GM12878 (cell line): Measurements from ENCODE around the gene TAS2R13. TPM values are rescaled to one million over a fixed set of nuclear protein-coding genes. Genes with fewer than 3 reads are reported as not detected.
A peak's percentile ranks its signal among the peaks of the same experiment; 100 is the strongest.

Source experiments
- ATAC-seq: fragments of 200-7000 bp; cut with Tn5 transposase; 3 replicates; pipeline ENCODE4 v1.9.1; 2020; ENCODE audit warnings: mild to moderate bottlenecking, moderate library complexity
- Bru-seq: library from RNA; stranded (reverse); fragments of 400-500 nt; gene quantifications from one replicate; lab custom pipeline; 2021; lab: Mats Ljungman, UMichigan
- BruChase-seq, 2 experiments: library from RNA; stranded (reverse); fragments of 400-500 nt; gene quantifications; one replicate each; lab custom pipeline; 2021; lab: Mats Ljungman, UMichigan
- BruUV-seq: library from RNA; stranded (reverse); fragments of 400-500 nt; replicated peaks from 2 replicates; lab custom pipeline; 2021; lab: Mats Ljungman, UMichigan
- CTCF ChIA-PET: fragments of 300-600 bp; sonication (Branson Sonifier 250); formaldehyde crosslinking; extraction: SDS; loops from one replicate; lab custom pipeline; 2021; ENCODE audit warnings: inconsistent platforms; lab: Yijun Ruan, JAX
- POLR2A ChIA-PET: fragments of 350-600 bp; formaldehyde crosslinking; extraction: SDS; loops from one replicate; lab custom pipeline; 2021; ENCODE audit warnings: inconsistent platforms; lab: Charles Lee
- RAD21 ChIA-PET: fragments of 300-600 bp; sonication (Branson Sonifier 250); formaldehyde crosslinking; loops from one replicate; lab custom pipeline; 2023; ENCODE audit warnings: antibody characterized with exemption; ENCODE audit not compliant: unreplicated experiment; lab: Charles Lee
- SMC1A ChIA-PET: fragments of 300-600 bp; sonication (Branson Sonifier 250); formaldehyde crosslinking; loops from one replicate; lab custom pipeline; 2023; ENCODE audit not compliant: unreplicated experiment, uncharacterized antibody; lab: Charles Lee
- DNase-seq: peaks from one replicate; pipeline ENCODE4 v3.0.0-alpha.2; 2011; ENCODE audit warnings: low read depth, low spot score
- FAIRE-seq: peaks from 3 replicates; lab custom pipeline; 2011; peaks lifted over from hg19 to GRCh38; lab: Jason Lieb, UNC
- H2AFZ ChIP-seq: 2 replicates; pipeline ENCODE4 v1.6.0; 2011; ENCODE audit warnings: low read depth, low read length, control low read depth; ENCODE audit not compliant: control insufficient read depth
- H3K27ac ChIP-seq: 2 replicates; pipeline ENCODE4 v1.5.1; 2011; ENCODE audit warnings: control low read depth; ENCODE audit not compliant: control insufficient read depth, insufficient read depth
- H3K27me3 ChIP-seq, 2 experiments: replicated peaks in 1 of 2; 2 replicates each; pipeline versions ENCODE4 v1.6.0 to v1.6.1; 2011; ENCODE audit warnings: low read length in 1 of 2; ENCODE audit not compliant: control insufficient read depth in 2 of 2, insufficient read depth in 2 of 2
- H3K36me3 ChIP-seq, 2 experiments: 2 replicates each; pipeline ENCODE4 v1.5.1; 2011; ENCODE audit warnings: low read length in 1 of 2; ENCODE audit not compliant: control insufficient read depth in 2 of 2, insufficient read depth in 2 of 2
- H3K4me1 ChIP-seq: 2 replicates; pipeline ENCODE4 v1.6.1; 2011; ENCODE audit warnings: mild to moderate bottlenecking, low read length, moderate library complexity, mixed read lengths; ENCODE audit not compliant: control insufficient read depth, insufficient read depth
- H3K4me2 ChIP-seq: 2 replicates; pipeline ENCODE4 v1.6.0; 2011; ENCODE audit warnings: control low read depth; ENCODE audit not compliant: control insufficient read depth, insufficient read depth
- H3K4me3 ChIP-seq: fragments of 200-600 bp; sonication (generic); 2 replicates; pipeline ENCODE4 v1.5.1; 2016
- H3K79me2 ChIP-seq: 2 replicates; pipeline ENCODE4 v1.6.0; 2011; ENCODE audit warnings: low read length; ENCODE audit not compliant: control insufficient read depth, insufficient read depth
- H3K9ac ChIP-seq: 2 replicates; pipeline ENCODE4 v1.8.0; 2011; ENCODE audit warnings: low read length, control low read depth, mixed read lengths; ENCODE audit not compliant: control insufficient read depth, insufficient read depth
- H3K9me3 ChIP-seq: replicated peaks from 3 replicates; pipeline ENCODE4 v1.5.1; 2011; ENCODE audit warnings: mild to moderate bottlenecking, low read length; ENCODE audit not compliant: control insufficient read depth, insufficient read depth
- H4K20me1 ChIP-seq: 2 replicates; pipeline ENCODE4 v1.6.0; 2011; ENCODE audit not compliant: control insufficient read depth, insufficient read depth
- ASH2L ChIP-seq: fragments of 300-600, 200-600 bp; sonication (generic); IDR thresholded peaks from 2 replicates; pipeline ENCODE4 v1.6.1; 2017; ENCODE audit warnings: low read depth, mild to moderate bottlenecking, borderline replicate concordance
- CEBPB ChIP-seq, 2 experiments: fragments of 150-350 bp in 1 of 2; IDR thresholded peaks; 2 replicates each; pipeline ENCODE4 v1.6.1; 2012 to 2014; ENCODE audit warnings: low read depth in 2 of 2, low read length in 2 of 2, borderline replicate concordance in 1 of 2, inconsistent platforms in 1 of 2
- CREM ChIP-seq: IDR thresholded peaks from 2 replicates; pipeline ENCODE4 v1.6.1; 2014; ENCODE audit warnings: antibody characterized with exemption, low read depth
- E2F8 ChIP-seq: fragments of 450-650 bp; IDR thresholded peaks from 2 replicates; pipeline ENCODE4 v1.6.1; 2018; ENCODE audit warnings: mild to moderate bottlenecking, low read depth, moderate library complexity; ENCODE audit not compliant: partially characterized antibody
- EZH2 ChIP-seq: IDR thresholded peaks from 2 replicates; pipeline ENCODE4 v1.6.1; 2012; ENCODE audit warnings: low read depth, mild to moderate bottlenecking, control low read depth, inconsistent platforms, low read length, borderline replicate concordance; ENCODE audit not compliant: control insufficient read depth
- GATAD2B ChIP-seq: fragments of 450-650 bp; conservative IDR thresholded peaks from 2 replicates; pipeline ENCODE4 v1.6.1; 2017; ENCODE audit warnings: low read depth, mild to moderate bottlenecking, moderate library complexity
- HDAC6 ChIP-seq: fragments of 200-600 bp; sonication (generic); IDR thresholded peaks from one replicate; pipeline ENCODE4 v1.8.0; 2017; ENCODE audit warnings: antibody characterized with exemption; ENCODE audit not compliant: unreplicated experiment
- MTA3 ChIP-seq: IDR thresholded peaks from 2 replicates; pipeline ENCODE4 v1.6.1; 2012; ENCODE audit warnings: low read length, inconsistent platforms, borderline replicate concordance
- MYC ChIP-seq: IDR thresholded peaks from 2 replicates; pipeline ENCODE4 v1.6.1; 2011; ENCODE audit warnings: mild to moderate bottlenecking, low read length, moderate library complexity, inconsistent platforms; ENCODE audit not compliant: insufficient read depth, insufficient replicate concordance, insufficient read length, severe bottlenecking
- PML ChIP-seq: IDR thresholded peaks from 2 replicates; pipeline ENCODE4 v1.6.1; 2012; ENCODE audit warnings: low read length, inconsistent platforms
- POU2F2 ChIP-seq: IDR thresholded peaks from 3 replicates; pipeline ENCODE4 v1.6.1; 2011; ENCODE audit warnings: low read depth, mild to moderate bottlenecking, low read length, borderline replicate concordance
- SMAD5 ChIP-seq: IDR thresholded peaks from 2 replicates; pipeline ENCODE4 v1.6.1; 2016; ENCODE audit warnings: antibody characterized with exemption, low read depth
- SREBF1 ChIP-seq: IDR thresholded peaks from 2 replicates; pipeline ENCODE4 v1.6.1; 2012; ENCODE audit warnings: mild to moderate bottlenecking, low read length
- SRF ChIP-seq, 2 experiments: IDR thresholded peaks; 2 replicates each; pipeline ENCODE4 v1.6.1; 2011; ENCODE audit warnings: low read depth in 2 of 2, low read length in 2 of 2, mild to moderate bottlenecking in 1 of 2, moderate library complexity in 1 of 2
- STAT3 ChIP-seq: IDR thresholded peaks from 2 replicates; pipeline ENCODE4 v1.6.1; 2011; ENCODE audit warnings: low read depth, low read length, improper control_type of control experiment
- ZNF622 ChIP-seq: fragments of 450-650 bp; IDR thresholded peaks from 2 replicates; pipeline ENCODE4 v1.6.1; 2017; ENCODE audit warnings: mild to moderate bottlenecking, inconsistent platforms
- WGBS: methylation state at CpG from one replicate; pipeline ENCODE4 v1.1.6; 2016; ENCODE audit warnings: low lambda C conversion rate; ENCODE audit not compliant: insufficient replicate concordance, insufficient coverage; ENCODE audit errors: missing lambda C conversion rate; 5-methylcytosine and 5-hydroxymethylcytosine counted together
- in situ Hi-C: fragments of 300-500 bp; cut with MboI; formaldehyde crosslinking; loops from 9 replicates; pipeline ENCODE4 v1.14.3; 2018; ENCODE audit warnings: mixed read lengths
- intact Hi-C: fragments of 100-400 bp; cut with micrococcal nuclease; formaldehyde crosslinking; loops from one replicate; pipeline ENCODE4 v1.14.2; 2022; ENCODE audit not compliant: unreplicated experiment
- long read RNA-seq, 2 experiments: library from polyadenylated mRNA; unstranded; transcript quantifications; one replicate each; pipeline ENCODE4 v2.0.0, GENCODE V29; 2019 to 2020
- polyA minus RNA-seq, 3 experiments: library from RNA; depleted of rRNA, polyadenylated mRNA; stranded (reverse); fragments of >200 nt; gene quantifications; 2 replicates each; pipeline ENCODE4 v1.2.3, GENCODE V29; 2011
- polyA plus RNA-seq, 11 experiments: library from polyadenylated mRNA; depleted of rRNA in 4 of 11; unstranded in 6 of 11; stranded (reverse) in 5 of 11; fragments of >200 nt; fragmentation: Nextera tagmentation in 4 of 11; fragmentation: Illumina TruSeq in 1 of 11; extraction: Ambion mirVana in 4 of 11; extraction: Trizol in 1 of 11; gene quantifications; 1 replicate in 1 of 11; 2 replicates in 10 of 11; pipeline versions ENCODE4 v1.2.1 to v1.2.3, GENCODE V29; 2011 to 2016; ENCODE audit warnings: inconsistent platforms in 2 of 11, missing spikeins in 2 of 11, low read depth in 1 of 11
- total RNA-seq, 4 experiments: library from RNA; depleted of rRNA in 3 of 4; stranded (reverse); fragments of >200 nt in 3 of 4; fragmentation: Illumina TruSeq in 1 of 4; extraction: Trizol in 1 of 4; gene quantifications; 2 replicates each; pipeline versions ENCODE4 v1.2.1 to v1.2.3, GENCODE V29; 2013 to 2021

Gene TAS2R13
- 68.7 and 78.7 TPM in 2 replicates for total RNA-seq (2013; cell fraction: nucleolus; rRNA removed)
- 1.8 and 1.9 TPM in 2 replicates for total RNA-seq (2014; rRNA removed)
- total RNA-seq (2014; rRNA removed; fragmentation: Illumina TruSeq; extraction: Trizol) = 2.2 and 2.9 TPM in 2 replicates
- total RNA-seq (2021) = 0.72 and 1.0 TPM in 2 replicates
- not detected for polyA plus RNA-seq (2011; ENCODE audit: low read depth)
- 0.30 and 0.75 TPM in 2 replicates for polyA plus RNA-seq (2011; rRNA removed)
- polyA plus RNA-seq (2011; cell fraction: cytosol; rRNA removed) = not detected in 2 replicates
- 1.3 and 2.0 TPM in 2 replicates for polyA plus RNA-seq (2011; cell fraction: nucleus; rRNA removed)
- polyA plus RNA-seq (2012) = not detected in 2 replicates
- polyA plus RNA-seq (2014; fragmentation: Illumina TruSeq; extraction: Trizol) = 0.12 TPM in 1 of 2 replicates, not detected in the other
- polyA plus RNA-seq (2014; fragmentation: Nextera tagmentation; extraction: Ambion mirVana) = not detected
- 0.13 TPM in 1 of 2 replicates, not detected in the other for polyA plus RNA-seq (2014; rRNA removed)
- not detected for polyA plus RNA-seq (2016; fragmentation: Nextera tagmentation; extraction: Ambion mirVana)
- 8.0 and 9.1 TPM in 2 replicates for polyA minus RNA-seq (2011; rRNA and poly(A)+ RNA removed)
- polyA minus RNA-seq (2011; cell fraction: cytosol; rRNA and poly(A)+ RNA removed) = not detected in 2 replicates
- polyA minus RNA-seq (2011; cell fraction: nucleus; rRNA and poly(A)+ RNA removed) = 14.1 and 27.2 TPM in 2 replicates
- percentile 73 among the genes with signal in this experiment for Bru-seq, nascent RNA
- BruChase-seq, experiment 1, labeled RNA remaining after a 6-hour chase = percentile 80 among the genes with signal in this experiment
- BruChase-seq, experiment 2, labeled RNA remaining after a 2-hour chase = percentile 80 among the genes with signal in this experiment
- long read RNA-seq, experiment 1 = 0 reads
- long read RNA-seq, experiment 2 = 0 reads

- no peaks in the 10 kb centered on the region for H3K4me1 ChIP-seq
- no TSS peak for BruUV-seq
- peaks cover 3% of the 10 kb centered on the region; the same call in 2 of the 3 replicates for H3K9me3 ChIP-seq
- ChIA-PET CTCF (interaction anchor here (0.7 kb wide), 1 partner anchor 24 kb away, joined by 3 read pairs; no protein-coding TSS in a partner anchor), POLR2A (no interaction called here), SMC1A (no interaction called here), RAD21 (no interaction called here)
- H3K9ac ChIP-seq = no peak within 1 kb of the TSS
- no peak within 1 kb of the TSS for H3K4me3 ChIP-seq
- intact Hi-C loops = no loop called here
- no peak for DNase-seq
- WGBS = 88% methylated on average over 1 of the region's 1 CpG
- no peak within 1 kb of the TSS for H3K4me2 ChIP-seq
- no peak within 1 kb of the TSS for H2AFZ ChIP-seq
- no peak within 1 kb of the TSS for H3K27ac ChIP-seq
- TF ChIP-seq MTA3 (no peak), CEBPB (IDR thresholded peaks at IDR 0.05; ENCODE audit: borderline replicate concordance in 1 of 2, low read depth in 2 of 2, low read length in 2 of 2) (no peak), STAT3 (no peak), SMAD5 (no peak), EZH2 (no peak), ZNF622 (no peak), SREBF1 (no peak), CREM (no peak), ASH2L (no peak), POU2F2 (no peak), SRF (IDR thresholded peaks at IDR 0.05; ENCODE audit: low read depth in 2 of 2, low read length in 2 of 2) (no peak), E2F8 (no peak), MYC (no peak), GATAD2B (no peak), HDAC6 (no peak), PML (no peak)
- in situ Hi-C loops = no loop called here
- H4K20me1 ChIP-seq = no peaks in the 10 kb centered on the region
- no peak for ATAC-seq
- no peaks in the 10 kb centered on the region; a peak in 1 of 4 replicates for H3K36me3 ChIP-seq
- no peak for FAIRE-seq
- H3K79me2 ChIP-seq = no peaks in the 10 kb centered on the region
- no peaks in the 10 kb centered on the region for H3K27me3 ChIP-seq
These were observed at the start of gene TAS2R13 for GRCh38 chr12:10909462-10909861. TAS2R13 (minus strand) TSS chr12:10909562; CDS start chr12:10909298, 264 bp downstream.
